ENCODE results near the gene KRT12.

GRCh38 chr17:40883031-40883430 lies 16.0 kb upstream of the KRT12 start:
- no peak for TF ChIP-seq CTCF (IDR thresholded peaks at IDR 0.05)
- no peak for TF ChIP-seq RAD21 (conservative IDR thresholded peaks at IDR 0.05 in 1 of 2, IDR thresholded peaks at IDR 0.05 in 1 of 2)
- TF ChIP-seq E2F6 (IDR thresholded peaks at IDR 0.05; ENCODE audit: borderline replicate concordance, low read depth) = no peak
- no peak for TF ChIP-seq KDM1A (IDR thresholded peaks at IDR 0.05; ENCODE audit: low read depth)
- TF ChIP-seq JUNB (IDR thresholded peaks at IDR 0.05) = no peak
- no peak for TF ChIP-seq RCOR1 (IDR thresholded peaks at IDR 0.05; ENCODE audit: low read depth, low read length)
- TF ChIP-seq BCL3 (IDR thresholded peaks at IDR 0.05) = no peak
- TF ChIP-seq HES2 (IDR thresholded peaks at IDR 0.05) = no peak
- TF ChIP-seq CHD2 (IDR thresholded peaks at IDR 0.05; ENCODE audit: low read length, partially characterized antibody) = no peak
- TF ChIP-seq ZNF302 (CRISPR knock-in tag; IDR thresholded peaks at IDR 0.05) = no peak
- no peak for TF ChIP-seq MAFK (IDR thresholded peaks at IDR 0.05; ENCODE audit: partially characterized antibody)
- TF ChIP-seq POLR2A (IDR thresholded peaks at IDR 0.05; ENCODE audit: low read length) = no peak
